Dermis blood vessel endothelial cell (primary cell): ENCODE data around the gene SRP54. TPM values are rescaled to one million over a fixed set of nuclear protein-coding genes. Genes with fewer than 3 reads are reported as not detected.
"Not testable (repeated sequence)": the region's sequence is repeated elsewhere in the genome, so short reads cannot be mapped to it uniquely, and the experiment has no call there.

ENCODE experiments used
- DNase-seq: peaks from one replicate; pipeline ENCODE4 v3.0.0; 2010
- total RNA-seq: library from RNA; depleted of rRNA; stranded (reverse); fragments of >200 nt; gene quantifications from 2 replicates; pipeline ENCODE4 v1.2.3, GENCODE V29; 2014

Gene SRP54
- total RNA-seq: 85.6 and 89.0 TPM in 2 replicates

- peak; percentile 99 for DNase-seq
Observed at GRCh38 chr14:34982421-34983147, at the start of gene SRP54. Gene SRP54, plus strand, starts transcription at chr14:34982992. Its CDS starts 13,718 bp downstream, at chr14:34996710.

- no peak for DNase-seq
Observed at GRCh38 chr14:34933301-34933700, 49.5 kb upstream of the SRP54 start.

GRCh38 chr14:34935488-34935887 lies 47.3 kb upstream of the SRP54 start:
- DNase-seq: peak; percentile 72

- no peak for DNase-seq
Observed at GRCh38 chr14:34937442-34937841, 45.4 kb upstream of the SRP54 start.

- DNase-seq: no peak
Observed at GRCh38 chr14:34937876-34938275, 44.9 kb upstream of the SRP54 start.

- no peak for DNase-seq
Observed at GRCh38 chr14:34943506-34943905, 39.3 kb upstream of the SRP54 start.

- no peak for DNase-seq
Observed at GRCh38 chr14:34944744-34945143, 38.0 kb upstream of the SRP54 start.

- DNase-seq: no peak
Observed at GRCh38 chr14:34946699-34947098, 36.1 kb upstream of the SRP54 start.

- no peak for DNase-seq
Observed at GRCh38 chr14:34951286-34951685, 31.5 kb upstream of the SRP54 start.

- DNase-seq: no peak
Observed at GRCh38 chr14:34956931-34957330, 25.9 kb upstream of the SRP54 start.

GRCh38 chr14:34957771-34958286 lies 25.0 kb upstream of the SRP54 start:
- DNase-seq: no peak

- DNase-seq: not testable (repeated sequence)
Observed at GRCh38 chr14:34962106-34962505, 20.7 kb upstream of the SRP54 start.

- DNase-seq: no peak
Observed at GRCh38 chr14:34964977-34965764, 17.6 kb upstream of the SRP54 start.

- DNase-seq: peak; percentile 29
Observed at GRCh38 chr14:34965912-34966311, 16.9 kb upstream of the SRP54 start.

- no peak for DNase-seq
Observed at GRCh38 chr14:34966413-34966812, 16.4 kb upstream of the SRP54 start.

- no peak for DNase-seq
Observed at GRCh38 chr14:34970665-34971064, 12.1 kb upstream of the SRP54 start.

- DNase-seq: peak; percentile 58
Observed at GRCh38 chr14:34971381-34971780, 11.4 kb upstream of the SRP54 start.

- peak; percentile 37 for DNase-seq
Observed at GRCh38 chr14:34971801-34972200, 11.0 kb upstream of the SRP54 start.

- no peak for DNase-seq
Observed at GRCh38 chr14:34978444-34978843, 4.3 kb upstream of the SRP54 start.

GRCh38 chr14:34980337-34980900 lies 2.4 kb upstream of the SRP54 start:
- no peak for DNase-seq

GRCh38 chr14:34981743-34982420 lies 910 bp upstream of the SRP54 start:
- peak; percentile 73 for DNase-seq

- DNase-seq: no peak
Observed at GRCh38 chr14:34983148-34983760, 462 bp downstream of the SRP54 start.
